Activated naive CD4-positive, alpha-beta T cell treated with anti-CD3 and anti-CD28 coated beads, Interleukin-2, amount 50 U/mL, for 16 hours (primary cell): Measurements from ENCODE around the gene PSMB1.
A peak's percentile ranks its signal among the peaks of the same experiment; 100 is the strongest.
"Not testable (repeated sequence)": the region's sequence is repeated elsewhere in the genome, so short reads cannot be mapped to it uniquely, and the experiment has no call there.

Experiments
- DNase-seq: peaks from one replicate; pipeline ENCODE4 v3.0.0-alpha.2; 2020

PSMB1 gene

GRCh38 chr6:170533792-170534191 is 19.3 kb downstream of the PSMB1 start:
- DNase-seq: no peak

GRCh38 chr6:170532867-170533488 is 20.1 kb downstream of the PSMB1 start:
- no peak for DNase-seq

- DNase-seq: peak; percentile 61
Measured at GRCh38 chr6:170529839-170530469, 23.2 kb downstream of the PSMB1 start.

GRCh38 chr6:170527995-170528394 is 25.1 kb downstream of the PSMB1 start:
- not testable (repeated sequence) for DNase-seq

- no peak for DNase-seq
Measured at GRCh38 chr6:170525795-170526194, 27.3 kb downstream of the PSMB1 start.

- no peak for DNase-seq
Measured at GRCh38 chr6:170524172-170524502, 29.0 kb downstream of the PSMB1 start.

- no peak for DNase-seq
Measured at GRCh38 chr6:170523256-170524171, 29.6 kb downstream of the PSMB1 start.

GRCh38 chr6:170522565-170523183 is 30.4 kb downstream of the PSMB1 start:
- no peak for DNase-seq

GRCh38 chr6:170516783-170517616 is 36.1 kb downstream of the PSMB1 start:
- DNase-seq: peak; percentile 28

GRCh38 chr6:170514908-170515307 is 38.2 kb downstream of the PSMB1 start:
- no peak for DNase-seq

- no peak for DNase-seq
Measured at GRCh38 chr6:170512249-170512648, 40.9 kb downstream of the PSMB1 start.

GRCh38 chr6:170510631-170511030 is 42.5 kb downstream of the PSMB1 start:
- DNase-seq: no peak

- DNase-seq: no peak
Measured at GRCh38 chr6:170509723-170510018, 43.4 kb downstream of the PSMB1 start.

- DNase-seq: not testable (repeated sequence)
Measured at GRCh38 chr6:170508892-170509722, 44.0 kb downstream of the PSMB1 start.

GRCh38 chr6:170508275-170508674 is 44.8 kb downstream of the PSMB1 start:
- not testable (repeated sequence) for DNase-seq

- not testable (repeated sequence) for DNase-seq
Measured at GRCh38 chr6:170507728-170508127, 45.4 kb downstream of the PSMB1 start.

- no peak for DNase-seq
Measured at GRCh38 chr6:170506446-170506845, 46.7 kb downstream of the PSMB1 start.

GRCh38 chr6:170505306-170505705 is 47.8 kb downstream of the PSMB1 start:
- no peak for DNase-seq

- no peak for DNase-seq
Measured at GRCh38 chr6:170504479-170504878, 48.6 kb downstream of the PSMB1 start.

- no peak for DNase-seq
Measured at GRCh38 chr6:170503414-170503761, 49.7 kb downstream of the PSMB1 start.

- DNase-seq: not testable (repeated sequence)
Measured at GRCh38 chr6:170502733-170503413, 50.2 kb downstream of the PSMB1 start.
